Sigmoid colon (tissue), 4 donors: Measurements from ENCODE around the gene RAB39A.

Source experiments
- POLR2A ChIP-seq, 2 donors: fragments of 450-650 bp; IDR thresholded peaks; one replicate each; pipeline ENCODE4 v1.6.1; 2016; ENCODE audit warnings: antibody characterized with exemption in 2 of 2, mild to moderate bottlenecking in 2 of 2, moderate library complexity in 2 of 2
- POLR2AphosphoS5 ChIP-seq, 4 donors: sonication (generic); formaldehyde crosslinking; IDR thresholded peaks; one replicate each; pipeline ENCODE4 v1.6.1; 2017; ENCODE audit warnings: antibody characterized with exemption in 4 of 4
- TF ChIP-seq, protein P1 (sequence below), 4 experiments: fragments of 450-650 bp in 3 of 4; fragments of 200-600 bp in 1 of 4; IDR thresholded peaks; one replicate each; pipeline ENCODE4 v1.5.1; 2016 to 2019; ENCODE audit warnings: antibody characterized with exemption in 4 of 4, mild to moderate bottlenecking in 3 of 4, moderate library complexity in 2 of 4

DNA sequence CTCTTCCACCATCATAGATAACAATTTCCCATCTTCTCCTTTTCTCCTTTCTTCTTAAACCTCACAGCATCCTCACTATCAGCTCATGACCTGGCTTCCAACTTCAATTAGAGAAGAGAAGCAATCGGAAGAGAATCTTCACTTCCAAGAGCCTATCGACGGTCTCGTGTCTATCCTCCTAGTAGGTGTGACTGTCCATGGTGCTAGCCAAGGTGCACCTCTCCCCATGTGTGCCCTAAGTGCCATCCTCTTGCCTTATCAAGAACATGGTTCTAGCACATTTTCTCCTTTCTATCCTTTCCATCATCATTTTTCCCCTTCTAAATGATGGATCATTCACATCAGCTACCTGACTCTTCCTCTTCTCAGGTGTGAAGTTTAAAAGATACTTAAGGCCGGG, 75.4 kb downstream of the RAB39A start:
- TF ChIP-seq, protein P1, sequence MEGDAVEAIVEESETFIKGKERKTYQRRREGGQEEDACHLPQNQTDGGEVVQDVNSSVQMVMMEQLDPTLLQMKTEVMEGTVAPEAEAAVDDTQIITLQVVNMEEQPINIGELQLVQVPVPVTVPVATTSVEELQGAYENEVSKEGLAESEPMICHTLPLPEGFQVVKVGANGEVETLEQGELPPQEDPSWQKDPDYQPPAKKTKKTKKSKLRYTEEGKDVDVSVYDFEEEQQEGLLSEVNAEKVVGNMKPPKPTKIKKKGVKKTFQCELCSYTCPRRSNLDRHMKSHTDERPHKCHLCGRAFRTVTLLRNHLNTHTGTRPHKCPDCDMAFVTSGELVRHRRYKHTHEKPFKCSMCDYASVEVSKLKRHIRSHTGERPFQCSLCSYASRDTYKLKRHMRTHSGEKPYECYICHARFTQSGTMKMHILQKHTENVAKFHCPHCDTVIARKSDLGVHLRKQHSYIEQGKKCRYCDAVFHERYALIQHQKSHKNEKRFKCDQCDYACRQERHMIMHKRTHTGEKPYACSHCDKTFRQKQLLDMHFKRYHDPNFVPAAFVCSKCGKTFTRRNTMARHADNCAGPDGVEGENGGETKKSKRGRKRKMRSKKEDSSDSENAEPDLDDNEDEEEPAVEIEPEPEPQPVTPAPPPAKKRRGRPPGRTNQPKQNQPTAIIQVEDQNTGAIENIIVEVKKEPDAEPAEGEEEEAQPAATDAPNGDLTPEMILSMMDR (IDR thresholded peaks at IDR 0.05), result no peak
- TF ChIP-seq POLR2AphosphoS5 (IDR thresholded peaks at IDR 0.05) (no peak), POLR2A (IDR thresholded peaks at IDR 0.05) (no peak)
